EH (cell line): Measurements from ENCODE around the gene KAZALD1.

Experiments used
- DNase-seq: peaks from one replicate; pipeline ENCODE4 v3.0.0-alpha.2; 2015; ENCODE audit warnings: low read depth

The KAZALD1 gene

DNA sequence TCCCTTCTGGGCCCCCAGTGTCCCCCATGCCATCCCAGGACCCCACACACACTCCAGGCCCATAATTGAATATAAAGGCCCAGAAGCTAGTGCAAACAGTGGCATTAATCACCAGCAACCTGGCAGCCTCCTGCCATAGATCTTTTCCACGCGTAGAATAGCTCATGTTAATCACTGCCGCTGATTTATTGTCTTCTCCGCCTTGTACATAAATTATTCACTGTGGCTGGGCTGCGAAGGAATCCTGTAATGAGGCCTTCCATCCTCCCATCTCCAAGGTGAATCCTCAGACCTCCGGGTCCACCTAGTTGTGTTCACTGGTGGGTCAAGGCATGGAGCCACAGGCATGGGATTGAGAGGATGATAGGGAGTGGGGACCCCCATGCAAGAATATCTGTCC lies 33.2 kb downstream of the KAZALD1 start:
- DNase-seq, result no peak

DNA sequence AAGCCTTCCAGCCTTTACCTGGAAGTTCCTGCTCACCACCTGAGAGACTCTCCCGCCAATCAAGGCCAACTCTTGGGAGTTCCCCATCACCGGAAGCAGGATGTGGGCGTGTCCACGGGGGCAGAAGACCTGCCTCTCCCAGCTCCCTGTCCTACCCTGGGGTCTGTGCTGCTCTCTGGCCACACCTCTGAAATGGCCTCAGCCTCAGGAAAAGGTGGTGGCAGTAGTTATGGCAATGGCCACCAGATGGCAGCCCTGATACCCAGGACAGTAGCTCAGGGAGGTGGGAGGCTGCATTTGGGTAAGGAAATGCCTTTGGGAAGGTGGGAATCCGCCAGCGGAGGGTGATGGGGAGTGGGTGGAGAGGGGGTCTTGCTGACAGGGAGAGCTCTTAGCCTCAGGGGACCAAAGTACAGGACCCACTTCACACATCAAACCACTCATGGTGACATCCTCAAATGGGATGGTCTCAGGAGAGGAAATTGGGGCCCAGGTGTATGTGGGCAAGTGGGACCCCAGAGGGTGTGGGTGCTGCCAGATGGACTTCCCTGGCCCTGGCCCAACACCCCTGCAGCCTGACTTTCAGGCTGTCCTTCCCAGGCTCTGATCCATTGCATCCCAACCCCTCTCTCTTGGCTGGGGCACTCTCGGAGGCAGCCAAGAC lies 33.9 kb downstream of the KAZALD1 start:
- peak; percentile 69 for DNase-seq

GRCh38 chr10:101096378-101096777 lies 34.6 kb downstream of the KAZALD1 start:
- DNase-seq, result no peak

DNA sequence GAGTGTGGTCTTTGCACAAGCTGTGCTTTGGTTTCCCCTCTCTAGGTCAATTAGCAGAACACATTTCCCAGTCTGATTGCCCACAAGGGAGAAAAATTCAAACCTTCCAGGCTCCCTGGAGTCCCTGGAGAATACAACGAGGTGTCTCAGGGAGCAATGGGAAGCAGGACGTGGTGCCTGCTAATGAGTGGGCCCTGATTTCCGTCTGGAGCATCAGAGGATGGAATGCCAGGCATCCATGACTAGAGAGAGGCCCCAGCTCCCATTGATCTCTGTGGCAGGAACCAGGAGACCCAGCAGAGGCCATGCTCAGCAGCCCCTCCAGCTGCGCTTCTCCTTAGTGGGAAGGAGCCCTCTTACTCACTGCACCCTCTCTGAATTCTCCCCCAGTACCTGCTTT lies 36.1 kb downstream of the KAZALD1 start:
- DNase-seq, result peak; percentile 17

DNA sequence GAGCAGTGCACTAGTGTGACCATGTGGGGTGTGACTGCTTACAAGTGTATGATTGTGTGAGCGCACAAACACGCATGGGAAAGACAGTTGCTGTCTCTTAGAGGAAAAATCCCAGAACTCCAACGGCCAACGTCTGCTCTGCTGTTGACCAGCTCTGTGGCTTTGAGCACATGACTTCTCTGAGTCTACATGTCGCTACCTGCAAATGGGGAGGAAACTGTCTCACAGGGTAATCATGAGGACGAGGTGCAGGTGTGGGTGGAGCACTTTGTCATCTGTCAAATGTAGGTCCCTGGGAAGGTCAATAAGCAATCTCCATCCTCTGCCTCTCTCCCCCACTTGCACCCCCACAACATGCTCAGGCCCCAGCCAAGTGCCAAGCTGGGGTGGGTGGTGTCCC lies 38.1 kb downstream of the KAZALD1 start:
- no peak for DNase-seq

GRCh38 chr10:101101372-101101881 lies 39.6 kb downstream of the KAZALD1 start:
- no peak for DNase-seq

DNA sequence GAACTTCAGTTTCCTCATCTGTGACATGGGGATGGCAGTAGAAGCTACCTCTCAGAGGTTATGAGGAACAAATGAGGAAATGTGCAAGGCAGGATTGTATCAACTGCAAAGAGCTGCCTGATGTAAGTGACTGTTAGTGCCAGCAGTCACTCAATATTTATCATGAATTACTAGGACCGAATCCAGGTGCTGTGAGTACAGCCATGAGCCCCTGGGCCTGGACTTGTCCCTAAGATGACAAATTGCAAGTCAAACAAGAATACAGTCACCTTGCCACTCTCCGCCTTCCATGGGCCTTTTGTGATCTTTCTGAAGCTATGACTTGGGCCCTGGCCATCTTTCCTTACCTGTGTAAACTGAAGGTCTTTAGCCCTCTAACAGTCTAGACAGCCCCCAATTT lies 41.6 kb downstream of the KAZALD1 start:
- DNase-seq, result no peak

DNA sequence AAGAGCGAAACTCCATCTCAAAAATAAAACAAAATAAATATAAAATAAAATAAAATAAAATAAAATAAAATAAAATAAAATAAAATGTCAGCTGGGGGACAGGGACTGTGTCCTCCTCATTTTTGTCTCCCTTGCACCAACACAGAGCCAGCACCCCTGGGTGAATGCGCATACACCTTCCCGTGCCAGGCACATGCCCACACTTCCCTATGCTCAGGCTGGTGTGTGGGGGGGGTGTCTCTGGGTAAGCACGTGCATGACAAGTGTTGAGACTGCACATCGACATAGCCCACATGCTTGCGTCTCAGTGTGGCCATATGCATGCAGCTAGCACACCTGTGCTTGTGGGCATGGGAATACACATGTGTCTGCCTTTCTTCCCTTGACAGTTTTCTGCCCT lies 44.6 kb downstream of the KAZALD1 start:
- DNase-seq, result no peak

DNA sequence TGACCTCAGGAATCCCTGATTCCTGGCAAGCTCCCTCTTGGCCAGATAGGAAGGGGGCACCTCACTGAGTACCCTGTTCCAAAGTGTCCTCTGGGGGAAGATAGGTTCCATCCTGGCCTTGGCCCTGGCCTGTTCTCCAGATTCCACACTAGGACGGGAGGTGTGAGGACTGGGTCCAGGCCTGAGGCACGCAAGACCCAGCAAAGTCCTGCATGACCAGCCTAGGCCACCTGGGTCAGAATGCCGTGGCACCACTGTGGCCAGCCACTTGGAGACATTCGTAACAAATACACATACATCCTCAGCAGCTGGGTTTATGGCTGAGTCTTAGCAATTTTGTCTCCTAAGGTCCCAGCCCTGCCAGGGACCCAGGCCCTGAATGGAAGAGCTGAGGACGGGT lies 46.0 kb downstream of the KAZALD1 start:
- no peak for DNase-seq

DNA sequence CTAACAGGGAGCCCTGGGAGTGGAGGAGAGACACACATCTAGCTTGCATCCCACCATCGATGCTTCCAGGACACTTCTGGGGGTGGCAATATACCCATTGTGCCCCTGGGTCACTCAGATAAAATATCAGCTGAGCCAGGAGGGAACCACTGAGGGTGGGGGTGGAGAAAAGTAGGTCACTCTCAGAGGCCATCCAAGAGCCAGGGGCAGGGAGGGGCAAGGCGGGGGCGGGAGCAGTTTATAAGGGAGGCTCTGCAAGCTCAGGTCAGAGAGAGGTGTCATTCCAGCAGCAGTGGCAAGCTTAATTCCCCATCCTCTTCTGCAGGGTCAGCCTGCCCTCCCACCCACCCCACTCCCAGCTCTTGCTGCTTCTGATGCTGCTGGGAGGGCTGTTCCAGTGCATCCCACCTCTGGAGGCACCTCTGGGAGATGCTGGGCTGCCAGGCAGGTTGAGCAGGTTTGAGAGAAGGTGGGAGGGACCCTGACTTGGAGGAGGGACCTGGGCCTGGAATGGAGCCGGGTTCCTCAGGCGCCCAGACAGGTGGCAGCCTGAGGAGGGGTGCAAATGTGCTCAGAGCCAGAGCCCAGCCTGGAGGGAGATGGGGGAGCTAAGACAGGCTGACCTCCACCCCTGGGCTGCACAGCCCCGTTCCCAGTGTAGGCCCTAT lies 49.2 kb downstream of the KAZALD1 start:
- no peak for DNase-seq

GRCh38 chr10:101111547-101111946 lies 49.8 kb downstream of the KAZALD1 start:
- DNase-seq, result no peak

- no peak for DNase-seq
Observed at GRCh38 chr10:101112799-101113594, 51.2 kb downstream of the KAZALD1 start.

- DNase-seq, result no peak
Observed at GRCh38 chr10:101113890-101114403, 52.2 kb downstream of the KAZALD1 start.

DNA sequence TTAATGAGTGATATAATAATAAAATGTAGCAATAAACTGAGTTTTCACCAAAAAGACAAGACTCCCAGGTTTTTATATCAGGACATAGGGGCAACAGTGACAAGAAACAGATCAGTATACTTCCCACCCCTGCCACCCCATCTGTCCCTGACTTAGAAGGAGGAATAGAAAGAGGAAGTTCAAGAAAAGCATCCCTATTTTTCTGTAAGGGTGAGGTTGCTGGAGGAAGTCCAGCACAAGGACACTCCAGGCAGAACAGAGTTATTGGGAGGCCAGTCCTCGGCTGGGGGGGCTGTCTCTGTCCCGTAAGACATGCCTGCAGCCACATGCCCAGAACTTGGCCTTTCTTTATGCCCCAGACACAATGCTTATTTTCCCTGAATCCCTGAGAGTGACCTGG lies 52.9 kb downstream of the KAZALD1 start:
- no peak for DNase-seq
